Measurements from ENCODE around the gene GPRC6A. TPM values are rescaled to one million over a fixed set of nuclear protein-coding genes. Genes with fewer than 3 reads are reported as not detected.

Gene GPRC6A
- total RNA-seq, 1 experiment from 2014 or later, result not detected

DNA sequence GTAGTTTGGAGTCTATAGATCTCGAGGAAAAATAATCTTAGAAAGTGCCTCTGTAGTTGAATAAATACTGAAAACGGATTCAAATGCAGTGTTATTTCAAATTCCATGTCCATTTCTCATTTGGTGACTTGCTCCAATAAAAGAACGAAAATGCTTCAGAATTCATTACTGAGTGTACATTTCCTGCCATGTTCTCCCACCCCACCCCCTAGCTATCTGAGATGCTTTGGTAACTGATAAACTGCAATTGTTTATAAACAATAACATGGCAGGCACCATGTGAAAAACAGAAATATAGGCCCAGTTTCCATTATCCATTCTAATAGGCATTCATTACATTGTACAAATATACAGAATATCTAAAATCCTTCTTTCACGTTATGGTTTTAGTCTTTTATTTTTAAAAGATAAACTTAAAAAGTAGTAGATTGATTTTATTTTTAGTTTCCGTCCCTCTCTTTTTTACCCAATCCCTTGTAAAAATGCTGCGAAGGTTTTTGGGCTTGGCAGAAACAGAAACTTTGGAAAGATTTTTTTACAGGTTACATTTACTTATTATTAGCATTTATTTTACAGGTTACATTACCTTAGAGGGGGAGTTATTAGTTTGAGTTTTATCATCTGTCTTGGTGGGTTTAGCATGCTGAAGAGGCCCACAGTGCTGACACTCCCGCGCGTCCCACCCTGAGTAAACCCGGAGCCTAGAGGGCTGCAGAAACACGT lies 64.8 kb downstream of the GPRC6A start:
- Histone ChIP-seq H4K20me1 (ENCODE audit: control insufficient read depth, insufficient read depth, insufficient read length) (no peaks in the 10 kb centered on the region), H3K4me1 (ENCODE audit: insufficient read depth, low read length) (no peaks in the 10 kb centered on the region), H2AK5ac (ENCODE audit: insufficient read length, low read length) (no peak overlapping the region), H3K4me2 (ENCODE audit: insufficient read depth, insufficient read length, low read length) (peak overlapping the region; percentile 86), H4K5ac (ENCODE audit: insufficient read length, low read depth, low read length) (no peak overlapping the region), H3K79me1 (ENCODE audit: insufficient read depth, low read depth, low read length, poor library complexity, severe bottlenecking) (no peaks in the 10 kb centered on the region), H3K9ac (ENCODE audit: extremely low read depth, insufficient read length, low read length) (peak overlapping the region; percentile 43), H4K8ac (replicated peaks; ENCODE audit: insufficient read length, low read depth, low read length) (no peak overlapping the region), H3T11ph (ENCODE audit: low read length) (no peak overlapping the region), H2AFZ (ENCODE audit: low read length) (no peak overlapping the region), H2BK120ac (ENCODE audit: low read depth, low read length, poor library complexity, severe bottlenecking) (no peak overlapping the region), H2BK15ac (ENCODE audit: low read depth, low read length) (no peak overlapping the region), H2BK12ac (ENCODE audit: insufficient read length, low read depth, low read length) (no peak overlapping the region), H3K9me3 (ENCODE audit: control insufficient read depth, low read depth, low read length) (no peaks in the 10 kb centered on the region), H3K23me2 (ENCODE audit: insufficient read length, low read depth, low read length, poor library complexity, severe bottlenecking) (peaks cover 12% of the 10 kb centered on the region), H3K27ac (ENCODE audit: insufficient read length, low read depth, low read length) (no peak overlapping the region), H3K18ac (ENCODE audit: insufficient read length, low read depth, low read length) (no peak overlapping the region), H4K91ac (ENCODE audit: insufficient read length, low read depth, low read length) (no peak overlapping the region), H3K14ac (ENCODE audit: insufficient read depth, low read length) (no peak overlapping the region), H3K27me3 (ENCODE audit: insufficient read depth, low read length) (peaks cover 17% of the 10 kb centered on the region; the same call in 1 of the 2 replicates), H3K4ac (ENCODE audit: low read depth, low read length) (no peak overlapping the region), H3K79me2 (ENCODE audit: insufficient read depth, low read length) (no peaks in the 10 kb centered on the region), H3K23ac (ENCODE audit: insufficient read length, low read depth, low read length) (no peak overlapping the region), H2BK20ac (ENCODE audit: low read depth, low read length, poor library complexity, severe bottlenecking) (no peak overlapping the region), H2BK5ac (ENCODE audit: insufficient read length, low read length) (no peak overlapping the region), H3K56ac (ENCODE audit: insufficient read length, low read depth, low read length) (no peak overlapping the region)
- no peaks in the 10 kb centered on the region; a peak in 2 of 7 replicates for H3K36me3 Mint-ChIP-seq (ENCODE audit: insufficient read depth in 1 of 3, low read depth in 3 of 3)
- no CpG with 5 or more reads among the region's 11 CpGs for WGBS (ENCODE audit: extremely low coverage, insufficient read length, low lambda C conversion rate)
- 0 out of 7 replicates have a peak overlapping the region, but pooled peaks of 1 of the 3 experiments have one; percentile 37 for H3K27ac Mint-ChIP-seq
- no peaks in the 10 kb centered on the region; a peak in 1 of 5 replicates for H3K9me3 Mint-ChIP-seq
- H3K4me1 Mint-ChIP-seq, result peaks cover 14 to 17% of the 10 kb centered on the region in 2 experiments
- H3K4me3 Mint-ChIP-seq, result peak overlapping the region; percentile 71 to 84
- no peak for DNase-seq
- no peak for TF ChIP-seq CTCF (conservative IDR thresholded peaks at IDR 0.05)
- peaks cover 42% of the 10 kb centered on the region for H3K27me3 Mint-ChIP-seq (ENCODE audit: low read depth)

Data from H9 (cell line).